ENCODE measurements around the gene TAF13.

DNA sequence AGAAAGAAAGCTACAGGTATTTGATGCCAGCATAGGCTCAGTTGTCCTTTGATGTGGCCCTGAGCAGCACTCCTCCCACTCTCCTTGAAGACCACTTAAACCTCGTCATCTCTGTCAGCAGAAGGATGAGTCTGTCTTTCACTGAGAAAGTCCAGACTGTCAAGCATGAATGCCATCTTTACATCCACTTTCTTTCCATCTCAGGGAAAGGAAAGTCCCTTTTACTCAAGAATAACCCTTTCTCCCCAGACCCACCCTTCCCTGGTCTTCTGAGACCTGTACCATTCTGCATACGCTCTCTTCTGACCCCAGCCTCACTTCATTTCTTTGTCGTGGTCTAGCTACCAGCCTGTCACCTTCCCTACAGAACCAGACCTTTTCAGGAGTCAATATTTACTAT, 34.1 kb upstream of the TAF13 start:
- TF ChIP-seq POLR2A (IDR thresholded peaks at IDR 0.05) = no peak
- TF ChIP-seq, protein P1, sequence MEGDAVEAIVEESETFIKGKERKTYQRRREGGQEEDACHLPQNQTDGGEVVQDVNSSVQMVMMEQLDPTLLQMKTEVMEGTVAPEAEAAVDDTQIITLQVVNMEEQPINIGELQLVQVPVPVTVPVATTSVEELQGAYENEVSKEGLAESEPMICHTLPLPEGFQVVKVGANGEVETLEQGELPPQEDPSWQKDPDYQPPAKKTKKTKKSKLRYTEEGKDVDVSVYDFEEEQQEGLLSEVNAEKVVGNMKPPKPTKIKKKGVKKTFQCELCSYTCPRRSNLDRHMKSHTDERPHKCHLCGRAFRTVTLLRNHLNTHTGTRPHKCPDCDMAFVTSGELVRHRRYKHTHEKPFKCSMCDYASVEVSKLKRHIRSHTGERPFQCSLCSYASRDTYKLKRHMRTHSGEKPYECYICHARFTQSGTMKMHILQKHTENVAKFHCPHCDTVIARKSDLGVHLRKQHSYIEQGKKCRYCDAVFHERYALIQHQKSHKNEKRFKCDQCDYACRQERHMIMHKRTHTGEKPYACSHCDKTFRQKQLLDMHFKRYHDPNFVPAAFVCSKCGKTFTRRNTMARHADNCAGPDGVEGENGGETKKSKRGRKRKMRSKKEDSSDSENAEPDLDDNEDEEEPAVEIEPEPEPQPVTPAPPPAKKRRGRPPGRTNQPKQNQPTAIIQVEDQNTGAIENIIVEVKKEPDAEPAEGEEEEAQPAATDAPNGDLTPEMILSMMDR (IDR thresholded peaks at IDR 0.05) = no peak

Measured in tibial nerve (tissue), 3 donors.